ENCODE results near the gene CST11. TPM values are rescaled to one million over a fixed set of nuclear protein-coding genes. Genes with fewer than 3 reads are reported as not detected.
"Not testable (repeated sequence)": the region's sequence is repeated elsewhere in the genome, so short reads cannot be mapped to it uniquely, and the experiment has no call there.

CST11 gene
- total RNA-seq, 2 donors from 2014 or later: not detected

- not testable (repeated sequence) for H3K27ac Mint-ChIP-seq
Observed at GRCh38 chr20:23472306-23472705, 19.6 kb upstream of the CST11 start.

GRCh38 chr20:23466961-23467360, 14.3 kb upstream of the CST11 start:
- not testable (repeated sequence) for H3K4me1 Mint-ChIP-seq; H3K36me3 Mint-ChIP-seq (ENCODE audit: low read depth)

More at GRCh38 chr20:23472306-23472705, 19.6 kb upstream of the CST11 start:
- peaks cover 16% of the 10 kb centered on the region for H3K27me3 Mint-ChIP-seq
- H3K4me1 Mint-ChIP-seq; H3K36me3 Mint-ChIP-seq (ENCODE audit: low read depth); H3K4me3 Mint-ChIP-seq; ATAC-seq (replicated peaks); H3K9me3 Mint-ChIP-seq: not testable (repeated sequence)

GRCh38 chr20:23461180-23461579, 8.5 kb upstream of the CST11 start:
- Mint-ChIP-seq H3K36me3 (ENCODE audit: low read depth) (no peaks in the 10 kb centered on the region), H3K27me3 (peaks cover 37% of the 10 kb centered on the region), H3K27ac (no peak overlapping the region), H3K4me3 (no peak overlapping the region), H3K4me1 (peaks cover 6% of the 10 kb centered on the region), H3K9me3 (no peaks in the 10 kb centered on the region)
- ATAC-seq (replicated peaks): no peak

More at GRCh38 chr20:23466961-23467360, 14.3 kb upstream of the CST11 start:
- not testable (repeated sequence) for H3K4me3 Mint-ChIP-seq; H3K27ac Mint-ChIP-seq; ATAC-seq (replicated peaks); H3K9me3 Mint-ChIP-seq
- peaks cover 40% of the 10 kb centered on the region for H3K27me3 Mint-ChIP-seq

GRCh38 chr20:23459461-23460150, 6.9 kb upstream of the CST11 start:
- Mint-ChIP-seq H3K9me3 (no peaks in the 10 kb centered on the region), H3K4me3 (no peak overlapping the region), H3K4me1 (peaks cover 6% of the 10 kb centered on the region), H3K27ac (no peak overlapping the region), H3K27me3 (peaks cover 34% of the 10 kb centered on the region), H3K36me3 (ENCODE audit: low read depth) (no peaks in the 10 kb centered on the region)
- no peak for ATAC-seq (replicated peaks)

GRCh38 chr20:23456873-23457272, 4.2 kb upstream of the CST11 start:
- Mint-ChIP-seq H3K27ac (no peak overlapping the region), H3K4me1 (peaks cover 6% of the 10 kb centered on the region)
- no peak for ATAC-seq (replicated peaks)

GRCh38 chr20:23456409-23456808, 3.7 kb upstream of the CST11 start:
- Mint-ChIP-seq H3K27ac (no peak overlapping the region), H3K36me3 (ENCODE audit: low read depth) (no peaks in the 10 kb centered on the region), H3K27me3 (peaks cover 21% of the 10 kb centered on the region), H3K4me1 (peaks cover 6% of the 10 kb centered on the region), H3K9me3 (no peaks in the 10 kb centered on the region), H3K4me3 (no peak overlapping the region)
- no peak for ATAC-seq (replicated peaks)

More at GRCh38 chr20:23456873-23457272, 4.2 kb upstream of the CST11 start:
- Mint-ChIP-seq H3K36me3 (ENCODE audit: low read depth) (no peaks in the 10 kb centered on the region), H3K27me3 (peaks cover 21% of the 10 kb centered on the region), H3K4me3 (no peak overlapping the region), H3K9me3 (no peaks in the 10 kb centered on the region)

- no peak overlapping the region for H3K4me3 Mint-ChIP-seq
- ATAC-seq (replicated peaks): no peak
- H3K36me3 Mint-ChIP-seq (ENCODE audit: low read depth): no peaks in the 10 kb centered on the region
- no peaks in the 10 kb centered on the region for H3K9me3 Mint-ChIP-seq
- H3K27ac Mint-ChIP-seq: no peak overlapping the region
- peaks cover 6% of the 10 kb centered on the region for H3K4me1 Mint-ChIP-seq
- H3K27me3 Mint-ChIP-seq: peaks cover 26% of the 10 kb centered on the region
Observed at GRCh38 chr20:23455639-23456038, 3.0 kb upstream of the CST11 start.

GRCh38 chr20:23454816-23455215, 2.1 kb upstream of the CST11 start:
- Mint-ChIP-seq H3K4me1 (peaks cover 6% of the 10 kb centered on the region), H3K27ac (no peak overlapping the region), H3K27me3 (peaks cover 25% of the 10 kb centered on the region), H3K36me3 (ENCODE audit: low read depth) (no peaks in the 10 kb centered on the region), H3K9me3 (no peaks in the 10 kb centered on the region), H3K4me3 (no peak overlapping the region)
- no peak for ATAC-seq (replicated peaks)

- Mint-ChIP-seq H3K27ac (no peak overlapping the region), H3K9me3 (no peaks in the 10 kb centered on the region), H3K36me3 (ENCODE audit: low read depth) (no peaks in the 10 kb centered on the region), H3K4me1 (peaks cover 6% of the 10 kb centered on the region), H3K4me3 (no peak overlapping the region), H3K27me3 (peaks cover 18% of the 10 kb centered on the region)
- no peak for ATAC-seq (replicated peaks)
Observed at GRCh38 chr20:23453549-23454543, 1.2 kb upstream of the CST11 start.

- Mint-ChIP-seq H3K27me3 (peaks cover 17% of the 10 kb centered on the region), H3K9me3 (no peaks in the 10 kb centered on the region), H3K4me3 (no peak overlapping the region), H3K27ac (no peak overlapping the region), H3K36me3 (ENCODE audit: low read depth) (no peaks in the 10 kb centered on the region), H3K4me1 (peaks cover 6% of the 10 kb centered on the region)
- ATAC-seq (replicated peaks): no peak
Observed at GRCh38 chr20:23451956-23452487, 654 bp downstream of the CST11 start.

- ATAC-seq (replicated peaks): no peak
- H3K4me3 Mint-ChIP-seq: no peak overlapping the region
- H3K4me1 Mint-ChIP-seq: no peaks in the 10 kb centered on the region
- H3K27me3 Mint-ChIP-seq: peaks cover 7% of the 10 kb centered on the region
- no peaks in the 10 kb centered on the region for H3K36me3 Mint-ChIP-seq (ENCODE audit: low read depth)
- H3K9me3 Mint-ChIP-seq: no peaks in the 10 kb centered on the region
- H3K27ac Mint-ChIP-seq: no peak overlapping the region
Observed at GRCh38 chr20:23450877-23451276, 1.8 kb downstream of the CST11 start.

- Mint-ChIP-seq H3K36me3 (ENCODE audit: low read depth) (no peaks in the 10 kb centered on the region), H3K27ac (no peak overlapping the region), H3K4me3 (no peak overlapping the region), H3K9me3 (no peaks in the 10 kb centered on the region), H3K4me1 (no peaks in the 10 kb centered on the region), H3K27me3 (peaks cover 6% of the 10 kb centered on the region)
- ATAC-seq (replicated peaks): no peak
Observed at GRCh38 chr20:23449421-23449820, 3.3 kb downstream of the CST11 start.

- ATAC-seq (replicated peaks): no peak
- Mint-ChIP-seq H3K9me3 (no peaks in the 10 kb centered on the region), H3K4me1 (no peaks in the 10 kb centered on the region), H3K27me3 (peaks cover 6% of the 10 kb centered on the region), H3K4me3 (no peak overlapping the region), H3K27ac (no peak overlapping the region), H3K36me3 (ENCODE audit: low read depth) (no peaks in the 10 kb centered on the region)
Observed at GRCh38 chr20:23448167-23448566, 4.5 kb downstream of the CST11 start.

GRCh38 chr20:23446505-23446904, 6.2 kb downstream of the CST11 start:
- no peak overlapping the region for H3K27ac Mint-ChIP-seq
- H3K4me3 Mint-ChIP-seq: no peak overlapping the region
- H3K4me1 Mint-ChIP-seq: no peaks in the 10 kb centered on the region
- peaks cover 6% of the 10 kb centered on the region for H3K27me3 Mint-ChIP-seq
- no peaks in the 10 kb centered on the region for H3K36me3 Mint-ChIP-seq (ENCODE audit: low read depth)
- ATAC-seq (replicated peaks): peak; percentile 52
- H3K9me3 Mint-ChIP-seq: no peaks in the 10 kb centered on the region

All from activated T-helper 17 cell treated with anti-CD3 and anti-CD28 coated beads, Interleukin-2, amount 50 U/mL, for 72 hours (primary cell).